PC-9 (cell line): ENCODE measurements around the gene GRB2. TPM values are rescaled to one million over a fixed set of nuclear protein-coding genes. Genes with fewer than 3 reads are reported as not detected.

ENCODE experiments used
- BruUV-seq: library from RNA; stranded (reverse); fragments of 400-500 nt; replicated peaks from 2 replicates; lab custom pipeline; 2021; lab: Mats Ljungman, UMichigan
- CTCF ChIA-PET: fragments of 300-600 bp; sonication (Branson Sonifier 250); formaldehyde crosslinking; loops from one replicate; lab custom pipeline; 2022; ENCODE audit warnings: antibody characterized with exemption; lab: Charles Lee
- POLR2A ChIA-PET: fragments of 300-600 bp; sonication (Branson Sonifier 250); formaldehyde crosslinking; loops from one replicate; lab custom pipeline; 2022; ENCODE audit warnings: antibody characterized with exemption; ENCODE audit not compliant: unreplicated experiment; lab: Charles Lee
- DNase-seq, 2 experiments: peaks; one replicate each; pipeline versions ENCODE4 v3.0.0 to v3.0.0-alpha.2; 2015 to 2022; ENCODE audit warnings: mixed read lengths in 1 of 2
- H2AFZ ChIP-seq: fragments of 200-600 bp; sonication (generic); 2 replicates; pipeline ENCODE4 v1.8.1; 2017; ENCODE audit warnings: antibody characterized with exemption
- H3F3A ChIP-seq: fragments of 200-600 bp; sonication (generic); 2 replicates; pipeline ENCODE4 v1.8.1; 2017; ENCODE audit warnings: antibody characterized with exemption, mild to moderate bottlenecking, low read depth; ENCODE audit not compliant: insufficient read depth
- H3K27ac ChIP-seq: fragments of 200-600 bp; sonication (generic); 2 replicates; pipeline ENCODE4 v1.6.1; 2016; ENCODE audit warnings: mixed run types
- H3K27me3 ChIP-seq: fragments of 200-600 bp; sonication (generic); 2 replicates; pipeline ENCODE4 v1.6.1; 2016; ENCODE audit warnings: low read depth, mixed run types; ENCODE audit not compliant: insufficient read depth
- H3K36me3 ChIP-seq: fragments of 200-600 bp; sonication (generic); 2 replicates; pipeline ENCODE4 v1.6.1; 2016; ENCODE audit warnings: low read depth, mixed run types
- H3K4me1 ChIP-seq: fragments of 200-600 bp; sonication (generic); replicated peaks from 2 replicates; pipeline ENCODE4 v1.6.1; 2016; ENCODE audit warnings: mixed run types; ENCODE audit not compliant: insufficient read depth
- H3K4me2 ChIP-seq: fragments of 200-600 bp; sonication (generic); 2 replicates; pipeline ENCODE4 v1.6.1; 2017; ENCODE audit warnings: mixed run types
- H3K4me3 ChIP-seq: fragments of 200-600 bp; sonication (generic); 2 replicates; pipeline ENCODE4 v1.6.1; 2016; ENCODE audit warnings: mixed run types
- H3K79me2 ChIP-seq: fragments of 200-600 bp; sonication (generic); 2 replicates; pipeline ENCODE4 v1.6.1; 2017; ENCODE audit warnings: low read depth, mixed run types
- H3K9me2 ChIP-seq: fragments of 200-600 bp; sonication (generic); 2 replicates; pipeline ENCODE4 v1.8.1; 2017; ENCODE audit warnings: mild to moderate bottlenecking; ENCODE audit not compliant: insufficient read depth
- H3K9me3 ChIP-seq: fragments of 200-600 bp; sonication (generic); 2 replicates; pipeline ENCODE4 v1.8.1; 2016; ENCODE audit warnings: low read depth; ENCODE audit not compliant: insufficient read depth
- H4K20me1 ChIP-seq: fragments of 200-600 bp; sonication (generic); 2 replicates; pipeline ENCODE4 v1.8.1; 2017; ENCODE audit not compliant: insufficient read depth
- CTCF ChIP-seq: fragments of 200-600 bp; sonication (generic); conservative IDR thresholded peaks from 2 replicates; pipeline ENCODE4 v1.6.1; 2017; ENCODE audit warnings: mixed run types, antibody characterized with exemption, mild to moderate bottlenecking, moderate library complexity
- EZH2 ChIP-seq: fragments of 200-600 bp; sonication (generic); IDR thresholded peaks from 2 replicates; pipeline ENCODE4 v1.8.0; 2017; ENCODE audit warnings: antibody characterized with exemption, low read depth
- intact Hi-C: fragments of 100-400 bp; cut with micrococcal nuclease; formaldehyde crosslinking; loops from one replicate; pipeline ENCODE4 v1.10.0; 2022; ENCODE audit not compliant: unreplicated experiment
- total RNA-seq: library from RNA; stranded (reverse); gene quantifications from 2 replicates; pipeline ENCODE4 v1.2.3, GENCODE V29; 2021

GRB2 gene
- total RNA-seq, 1 experiment from 2014 or later, result 75.3 TPM

GRCh38 chr17:75445296-75445695, 39.8 kb upstream of the GRB2 start:
- TF ChIP-seq EZH2 (no peak), CTCF (no peak)
- intact Hi-C loops, result no loop called here
- no peak overlapping the region for H3K4me2 ChIP-seq
- no peak for DNase-seq
- no peak overlapping the region for H2AFZ ChIP-seq
- no peaks in the 10 kb centered on the region for H3K36me3 ChIP-seq
- H3F3A ChIP-seq, result peaks cover 9% of the 10 kb centered on the region; the same call in 1 of the 2 replicates
- H3K27ac ChIP-seq, result no peak overlapping the region
- no peaks in the 10 kb centered on the region for H3K9me3 ChIP-seq
- no peaks in the 10 kb centered on the region for H3K27me3 ChIP-seq
- ChIA-PET CTCF (no interaction called here), POLR2A (no interaction called here)
- no peaks in the 10 kb centered on the region for H3K9me2 ChIP-seq
- H3K4me3 ChIP-seq, result no peak overlapping the region
- H3K79me2 ChIP-seq, result no peaks in the 10 kb centered on the region
- peaks cover 10% of the 10 kb centered on the region; the same call in 1 of the 2 replicates for H3K4me1 ChIP-seq
- no peaks in the 10 kb centered on the region for H4K20me1 ChIP-seq
- BruUV-seq, result no TSS peak

GRCh38 chr17:75442168-75443103, 37.0 kb upstream of the GRB2 start:
- POLR2A ChIA-PET, result interaction anchor here (0.6 to 0.7 kb wide), 3 partner anchors 17 to 403 kb away, joined by 3 to 11 read pairs (median 9); no protein-coding TSS in a partner anchor
- no peak for TF ChIP-seq EZH2
- no peak for TF ChIP-seq CTCF
- H3K9me3 ChIP-seq, result no peaks in the 10 kb centered on the region
- intact Hi-C loops, result no loop called here
- CTCF ChIA-PET, result no interaction called here
- H3K4me3 ChIP-seq, result no peak overlapping the region
- peaks cover 10% of the 10 kb centered on the region; the same call in 1 of the 2 replicates for H3K4me1 ChIP-seq
- H3K4me2 ChIP-seq, result peak overlapping the region; percentile 19; the same call in 1 of the 2 replicates
- BruUV-seq, result no TSS peak
- H3F3A ChIP-seq, result peaks cover 9% of the 10 kb centered on the region; the same call in 1 of the 2 replicates
- H3K9me2 ChIP-seq, result no peaks in the 10 kb centered on the region
- H3K27ac ChIP-seq, result peak overlapping the region; percentile 26; the same call in 1 of the 2 replicates
- H4K20me1 ChIP-seq, result no peaks in the 10 kb centered on the region
- no peak overlapping the region for H2AFZ ChIP-seq
- DNase-seq, result peak; percentile 22 to 43
- H3K79me2 ChIP-seq, result no peaks in the 10 kb centered on the region
- no peaks in the 10 kb centered on the region for H3K27me3 ChIP-seq
- H3K36me3 ChIP-seq, result no peaks in the 10 kb centered on the region

GRCh38 chr17:75440738-75441448, 35.4 kb upstream of the GRB2 start:
- Histone ChIP-seq H3K9me3 (no peaks in the 10 kb centered on the region), H3K4me3 (no peak overlapping the region), H3K4me1 (peaks cover 15% of the 10 kb centered on the region), H3K27ac (no peak overlapping the region), H3K27me3 (no peaks in the 10 kb centered on the region), H3K4me2 (no peak overlapping the region), H3F3A (peaks cover 13% of the 10 kb centered on the region), H3K79me2 (no peaks in the 10 kb centered on the region), H4K20me1 (no peaks in the 10 kb centered on the region), H3K9me2 (no peaks in the 10 kb centered on the region), H2AFZ (no peak overlapping the region), H3K36me3 (no peaks in the 10 kb centered on the region)
- intact Hi-C loops, result no loop called here
- ChIA-PET CTCF (interaction anchor here (0.7 kb wide), 1 partner anchor 11 kb away, joined by 3 read pairs; no protein-coding TSS in a partner anchor), POLR2A (no interaction called here)
- TF ChIP-seq CTCF (no peak), EZH2 (no peak)
- DNase-seq, result no peak
- BruUV-seq, result no TSS peak
